Glutamatergic neuron (in vitro differentiated cells): ENCODE data around the gene DLG1. TPM values are rescaled to one million over a fixed set of nuclear protein-coding genes. Genes with fewer than 3 reads are reported as not detected.
"Not testable (repeated sequence)": the region's sequence is repeated elsewhere in the genome, so short reads cannot be mapped to it uniquely, and the experiment has no call there.

Experiments
- DNase-seq: peaks from one replicate; pipeline ENCODE4 v3.0.0; 2022
- H3K27ac Mint-ChIP-seq: one replicate; pipeline ENCODE4 v1.8.0; 2020; ENCODE audit warnings: mild to moderate bottlenecking, mixed read lengths, inconsistent platforms; ENCODE audit not compliant: unreplicated experiment
- H3K27me3 Mint-ChIP-seq: one replicate; pipeline ENCODE4 v1.8.0; 2020; ENCODE audit warnings: mild to moderate bottlenecking, moderate library complexity, mixed read lengths, inconsistent platforms; ENCODE audit not compliant: unreplicated experiment
- H3K36me3 Mint-ChIP-seq: one replicate; pipeline ENCODE4 v1.8.0; 2020; ENCODE audit warnings: mild to moderate bottlenecking, mixed read lengths, inconsistent platforms; ENCODE audit not compliant: unreplicated experiment
- H3K4me1 Mint-ChIP-seq: one replicate; pipeline ENCODE4 v1.8.0; 2020; ENCODE audit warnings: mild to moderate bottlenecking, low read depth, mixed read lengths, inconsistent platforms; ENCODE audit not compliant: unreplicated experiment
- H3K4me3 Mint-ChIP-seq: one replicate; pipeline ENCODE4 v1.8.0; 2020; ENCODE audit warnings: mild to moderate bottlenecking, mixed read lengths, inconsistent platforms; ENCODE audit not compliant: unreplicated experiment
- H3K9me3 Mint-ChIP-seq: one replicate; pipeline ENCODE4 v1.8.0; 2020; ENCODE audit warnings: mild to moderate bottlenecking, moderate library complexity, mixed read lengths, inconsistent platforms; ENCODE audit not compliant: unreplicated experiment
- total RNA-seq: library from RNA; stranded (reverse); fragmentation: NEBNext Ultra II Directional; extraction: Animal tissue kit (Norgen Biotek cat#: 25700); gene quantifications from one replicate; pipeline ENCODE4 v1.2.1, GENCODE V29; 2021; ENCODE audit not compliant: unreplicated experiment
- TF ChIP-seq, protein P1 (sequence below): fragments of 200-600 bp; sonication (generic); IDR thresholded peaks from one replicate; pipeline ENCODE4 v1.5.0; 2021; ENCODE audit not compliant: partially characterized antibody, unreplicated experiment

The DLG1 gene
- total RNA-seq, 1 donor from 2014 or later, result 66.0 TPM

- TF ChIP-seq, protein P1, sequence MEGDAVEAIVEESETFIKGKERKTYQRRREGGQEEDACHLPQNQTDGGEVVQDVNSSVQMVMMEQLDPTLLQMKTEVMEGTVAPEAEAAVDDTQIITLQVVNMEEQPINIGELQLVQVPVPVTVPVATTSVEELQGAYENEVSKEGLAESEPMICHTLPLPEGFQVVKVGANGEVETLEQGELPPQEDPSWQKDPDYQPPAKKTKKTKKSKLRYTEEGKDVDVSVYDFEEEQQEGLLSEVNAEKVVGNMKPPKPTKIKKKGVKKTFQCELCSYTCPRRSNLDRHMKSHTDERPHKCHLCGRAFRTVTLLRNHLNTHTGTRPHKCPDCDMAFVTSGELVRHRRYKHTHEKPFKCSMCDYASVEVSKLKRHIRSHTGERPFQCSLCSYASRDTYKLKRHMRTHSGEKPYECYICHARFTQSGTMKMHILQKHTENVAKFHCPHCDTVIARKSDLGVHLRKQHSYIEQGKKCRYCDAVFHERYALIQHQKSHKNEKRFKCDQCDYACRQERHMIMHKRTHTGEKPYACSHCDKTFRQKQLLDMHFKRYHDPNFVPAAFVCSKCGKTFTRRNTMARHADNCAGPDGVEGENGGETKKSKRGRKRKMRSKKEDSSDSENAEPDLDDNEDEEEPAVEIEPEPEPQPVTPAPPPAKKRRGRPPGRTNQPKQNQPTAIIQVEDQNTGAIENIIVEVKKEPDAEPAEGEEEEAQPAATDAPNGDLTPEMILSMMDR, result no peak
- no peak overlapping the region for H3K4me3 Mint-ChIP-seq
Observed at GRCh38 chr3:197041875-197042488, 256.4 kb downstream of the DLG1 start.

DNA sequence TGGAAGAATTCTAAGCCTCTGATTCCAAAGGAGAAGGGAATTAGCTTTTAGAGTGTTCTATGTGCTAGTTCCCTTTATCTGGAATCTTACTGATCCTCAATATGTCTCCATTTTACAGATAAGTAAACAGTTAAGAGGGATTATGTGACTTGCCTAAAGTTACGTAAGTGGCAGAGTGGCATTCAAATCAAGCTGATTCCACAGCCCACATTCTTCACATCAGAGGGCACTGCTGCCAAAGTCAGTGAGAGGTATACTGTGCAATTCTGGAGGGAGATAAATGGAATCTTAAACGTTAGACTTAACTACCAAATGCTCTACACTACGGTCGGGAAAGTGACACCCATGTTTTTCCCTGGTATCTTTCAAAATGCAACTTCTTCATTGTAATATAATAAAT is 257.8 kb downstream of the DLG1 start:
- DNase-seq, result no peak
- Mint-ChIP-seq H3K27ac (no peak overlapping the region), H3K36me3 (no peaks in the 10 kb centered on the region), H3K4me3 (no peak overlapping the region), H3K9me3 (no peaks in the 10 kb centered on the region), H3K4me1 (peaks cover 2% of the 10 kb centered on the region), H3K27me3 (peaks cover 2% of the 10 kb centered on the region)
- TF ChIP-seq, protein P1, result no peak

More at GRCh38 chr3:197041875-197042488, 256.4 kb downstream of the DLG1 start:
- peaks cover 2% of the 10 kb centered on the region for H3K27me3 Mint-ChIP-seq
- no peaks in the 10 kb centered on the region for H3K36me3 Mint-ChIP-seq
- no peak overlapping the region for H3K27ac Mint-ChIP-seq
- DNase-seq, result no peak
- no peaks in the 10 kb centered on the region for H3K4me1 Mint-ChIP-seq
- no peaks in the 10 kb centered on the region for H3K9me3 Mint-ChIP-seq

GRCh38 chr3:197038679-197039462 is 259.5 kb downstream of the DLG1 start:
- Mint-ChIP-seq H3K36me3 (no peaks in the 10 kb centered on the region), H3K27me3 (peaks cover 4% of the 10 kb centered on the region), H3K4me3 (no peak overlapping the region), H3K27ac (peak overlapping the region; percentile 34), H3K9me3 (peaks cover 6% of the 10 kb centered on the region), H3K4me1 (peaks cover 4% of the 10 kb centered on the region)
- no peak for DNase-seq
- TF ChIP-seq, protein P1, result no peak

- TF ChIP-seq, protein P1, result no peak
- Mint-ChIP-seq H3K36me3 (no peaks in the 10 kb centered on the region), H3K27me3 (peaks cover 9% of the 10 kb centered on the region), H3K4me3 (no peak overlapping the region), H3K4me1 (peaks cover 4% of the 10 kb centered on the region), H3K27ac (no peak overlapping the region), H3K9me3 (peaks cover 6% of the 10 kb centered on the region)
- no peak for DNase-seq
Observed at GRCh38 chr3:197035577-197035976, 262.8 kb downstream of the DLG1 start.

DNA sequence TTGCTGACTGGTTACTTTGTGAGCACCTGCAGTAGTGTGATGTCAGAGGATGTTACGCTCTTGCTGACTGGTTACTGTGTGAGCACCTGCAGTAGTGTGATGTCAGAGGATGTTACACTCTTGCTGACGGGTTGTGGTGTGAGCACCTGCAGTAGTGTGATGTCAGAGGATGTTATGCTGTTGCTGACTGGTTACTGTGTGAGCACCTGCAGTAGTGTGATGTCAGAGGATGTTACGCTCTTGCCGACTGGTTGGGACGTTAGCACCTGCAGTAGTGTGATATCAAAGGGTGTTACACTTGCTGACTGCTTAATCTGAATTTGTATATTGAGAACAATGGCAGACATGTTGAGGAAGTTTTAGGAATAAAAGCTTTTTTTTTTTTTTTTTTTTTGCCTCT is 263.6 kb downstream of the DLG1 start:
- not testable (repeated sequence) for H3K9me3 Mint-ChIP-seq, DNase-seq

DNA sequence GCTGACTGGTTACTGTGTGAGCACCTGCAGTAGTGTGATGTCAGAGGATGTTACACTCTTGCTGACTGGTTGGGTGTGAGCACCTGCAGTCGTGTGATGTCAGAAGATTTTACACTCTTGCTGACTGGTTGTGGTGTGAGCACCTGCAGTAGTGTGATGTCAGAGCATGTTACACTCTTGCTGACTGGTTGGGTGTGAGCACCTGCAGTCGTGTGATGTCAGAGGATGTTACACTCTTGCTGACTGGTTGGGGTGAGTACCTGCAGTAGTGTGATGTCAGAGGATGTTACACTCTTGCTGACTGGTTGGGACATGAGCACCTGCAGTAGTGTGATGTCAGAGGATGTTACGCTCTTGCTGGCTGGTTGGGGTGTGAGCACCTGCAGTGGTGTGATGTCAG is 264.6 kb downstream of the DLG1 start:
- H3K27me3 Mint-ChIP-seq, DNase-seq, H3K4me1 Mint-ChIP-seq, H3K36me3 Mint-ChIP-seq, H3K9me3 Mint-ChIP-seq, H3K4me3 Mint-ChIP-seq, H3K27ac Mint-ChIP-seq: not testable (repeated sequence)

More for the DNA sequence above, 263.6 kb downstream of the DLG1 start:
- H3K27me3 Mint-ChIP-seq, H3K4me3 Mint-ChIP-seq, H3K4me1 Mint-ChIP-seq, H3K36me3 Mint-ChIP-seq, H3K27ac Mint-ChIP-seq: not testable (repeated sequence)
